Raji (cell line): ENCODE measurements around the gene RAPGEF2.

ENCODE experiments used
- POLR2A ChIP-seq: IDR thresholded peaks from 2 replicates; pipeline ENCODE4 v1.6.1; 2011; ENCODE audit warnings: low read depth, low read length, control low read depth; ENCODE audit not compliant: insufficient read depth

The RAPGEF2 gene

DNA sequence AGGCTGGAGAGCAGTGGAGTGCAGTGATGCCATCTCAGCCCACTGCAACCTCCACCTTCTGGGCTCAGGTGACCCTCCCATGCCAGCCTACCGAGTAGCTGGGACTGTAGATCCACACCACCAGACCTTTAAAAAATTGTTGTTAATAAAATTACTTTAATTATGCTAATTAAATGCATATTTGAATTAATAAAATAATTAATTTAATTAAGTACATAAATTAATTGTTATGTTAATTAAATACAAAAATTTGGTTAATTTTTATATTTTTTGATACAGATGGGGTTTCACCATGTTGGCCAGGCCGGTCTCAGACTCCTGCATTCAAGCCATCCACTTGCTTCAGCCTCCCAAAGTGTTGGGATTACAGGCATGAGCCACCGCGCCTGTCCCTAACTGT is 12.6 kb upstream of the RAPGEF2 start:
- TF ChIP-seq POLR2A, result no peak

- no peak for TF ChIP-seq POLR2A
Observed at GRCh38 chr4:159096434-159096833, 6.4 kb upstream of the RAPGEF2 start.

DNA sequence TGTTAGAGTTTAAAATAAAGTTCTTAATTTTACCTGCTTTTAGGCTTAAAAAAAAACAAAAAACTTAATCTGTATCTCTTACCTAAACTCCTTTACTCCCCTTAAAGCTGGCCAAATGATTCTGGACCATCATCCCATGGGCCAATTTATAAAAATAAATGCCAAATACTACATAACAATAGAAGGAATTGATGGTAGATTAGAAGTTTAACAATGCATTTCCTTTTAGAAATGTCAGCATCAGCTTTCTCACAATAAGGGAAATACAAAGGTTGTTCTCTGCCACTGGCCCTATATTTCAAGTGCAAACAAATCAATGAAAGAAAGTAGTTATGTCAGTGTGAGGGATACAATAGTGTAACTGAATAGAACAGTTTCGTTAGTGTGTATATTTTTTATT is 5.7 kb upstream of the RAPGEF2 start:
- no peak for TF ChIP-seq POLR2A

GRCh38 chr4:159097785-159098184 is 5.1 kb upstream of the RAPGEF2 start:
- no peak for TF ChIP-seq POLR2A

DNA sequence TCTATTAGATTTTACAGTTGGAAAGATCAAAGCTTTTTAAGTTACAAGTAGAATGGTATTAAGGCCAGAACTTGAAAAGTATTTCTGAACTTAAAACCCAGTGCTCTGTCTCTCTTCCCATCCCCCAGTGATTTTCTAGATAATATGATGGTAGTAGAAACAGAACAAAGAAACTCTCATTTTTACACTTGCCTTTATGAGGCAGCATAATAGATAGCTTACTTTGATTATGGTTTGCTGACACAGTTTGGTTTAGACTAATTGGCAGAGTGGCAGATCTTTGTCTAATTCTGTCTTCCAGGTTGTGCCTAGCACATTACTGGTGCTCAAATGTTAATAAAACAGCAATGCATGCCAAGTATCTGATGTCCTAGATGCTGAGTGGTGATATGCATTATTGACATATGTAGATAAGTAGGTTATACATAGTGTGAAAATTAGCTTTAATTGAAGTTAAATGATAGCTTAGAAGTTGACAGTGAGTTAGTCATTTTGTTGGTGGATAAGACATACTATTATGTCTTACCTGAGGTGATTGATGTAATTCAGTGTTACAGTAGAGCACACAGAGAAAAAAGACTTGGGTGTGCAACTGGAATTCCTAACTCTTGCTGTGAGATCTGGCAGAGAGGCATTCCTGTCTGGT is 4.3 kb upstream of the RAPGEF2 start:
- TF ChIP-seq POLR2A, result no peak

DNA sequence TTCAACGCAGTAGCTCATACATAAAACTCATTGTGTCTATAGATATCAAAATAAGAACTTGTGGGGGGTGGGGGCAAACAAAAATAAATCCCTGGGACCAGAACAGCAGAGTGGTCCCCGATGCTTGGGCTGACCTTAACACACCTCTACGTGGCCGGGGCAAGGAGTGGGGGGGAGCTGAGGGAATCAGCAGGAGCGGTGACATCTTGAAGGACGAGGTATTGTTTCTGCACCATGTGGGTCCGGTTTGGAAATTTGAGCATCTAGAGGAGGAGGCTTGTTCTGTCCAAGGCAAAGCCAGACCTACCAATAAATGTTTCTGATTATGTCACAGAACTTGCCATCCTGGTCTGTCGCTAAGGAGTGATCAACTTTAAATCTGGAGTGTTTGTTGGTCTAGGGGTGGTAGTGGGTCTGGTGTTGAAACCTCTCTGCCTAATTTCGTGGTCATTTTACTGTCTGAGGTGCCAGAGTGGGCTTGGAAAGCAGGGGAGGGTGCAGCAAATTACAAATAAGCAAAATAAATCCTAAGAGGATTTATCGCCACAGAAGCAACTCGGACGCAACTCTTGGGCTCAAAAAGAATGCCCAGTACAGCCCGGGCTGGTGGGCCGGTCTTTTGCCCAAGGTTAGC is 774 bp upstream of the RAPGEF2 start:
- TF ChIP-seq POLR2A, result no peak

DNA sequence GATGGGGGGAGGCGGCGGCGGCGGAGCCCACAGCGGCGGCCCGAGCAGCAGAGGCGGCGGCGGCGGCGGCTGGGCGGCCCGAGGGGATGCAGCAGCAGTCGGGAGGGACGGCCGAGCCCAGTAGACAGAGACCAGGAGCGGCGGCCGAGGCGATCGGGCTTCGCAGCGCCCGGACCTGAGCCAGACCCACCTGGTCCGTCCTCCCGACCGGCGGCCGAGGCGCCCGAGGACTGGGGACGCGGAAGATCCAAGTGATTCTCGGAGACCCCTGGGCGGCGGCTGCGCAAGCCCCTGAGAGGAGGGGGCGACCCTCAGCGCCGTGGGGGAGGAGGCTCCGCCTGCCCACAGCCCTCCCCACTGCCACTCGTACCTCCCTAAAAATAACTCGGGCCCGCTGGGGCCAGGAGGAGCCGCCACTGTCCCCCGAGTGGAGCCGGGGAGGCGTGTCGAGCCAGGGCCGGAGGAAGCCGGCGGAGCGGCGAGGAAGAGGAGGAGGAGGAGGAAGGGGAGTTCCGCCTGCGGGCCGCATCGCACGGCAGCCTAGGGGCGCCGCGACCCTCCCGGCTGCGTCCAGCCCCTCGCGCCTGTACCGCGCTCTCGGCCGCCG is 608 bp downstream of the RAPGEF2 start:
- no peak for TF ChIP-seq POLR2A

DNA sequence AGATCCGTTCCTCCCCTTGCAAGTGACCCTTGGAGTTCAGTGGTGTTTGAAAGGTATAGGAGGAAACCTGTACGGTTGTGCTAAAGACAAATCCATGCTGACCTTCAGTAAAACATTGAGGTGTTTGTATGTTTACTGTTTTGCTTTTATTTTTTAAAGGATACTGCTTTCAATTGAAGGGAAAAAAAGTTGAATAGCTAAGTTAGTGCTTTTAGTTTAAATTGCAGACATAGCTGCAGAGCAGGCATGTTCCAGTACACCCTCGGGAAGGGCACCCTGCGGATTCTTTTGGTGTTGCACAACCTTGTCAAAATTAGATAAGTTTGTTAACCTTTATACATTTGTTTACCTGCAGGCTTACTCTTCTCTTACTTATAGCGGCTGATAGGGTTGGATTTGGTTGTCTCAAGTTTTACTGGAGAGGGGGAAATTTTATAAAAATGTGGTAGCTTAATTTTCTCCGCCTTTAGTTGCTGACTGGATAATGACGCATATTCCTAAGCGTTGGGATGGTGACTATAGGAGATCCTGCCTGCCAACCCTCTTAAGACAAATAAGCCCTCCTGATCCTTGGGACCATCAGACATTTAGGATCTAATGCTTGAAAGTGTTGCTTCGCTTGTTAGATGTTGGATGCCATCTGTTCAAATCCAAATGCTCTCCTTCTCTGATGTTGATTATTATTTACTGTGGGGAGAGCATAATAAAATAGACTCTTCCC is 2.0 kb downstream of the RAPGEF2 start:
- TF ChIP-seq POLR2A, result no peak

DNA sequence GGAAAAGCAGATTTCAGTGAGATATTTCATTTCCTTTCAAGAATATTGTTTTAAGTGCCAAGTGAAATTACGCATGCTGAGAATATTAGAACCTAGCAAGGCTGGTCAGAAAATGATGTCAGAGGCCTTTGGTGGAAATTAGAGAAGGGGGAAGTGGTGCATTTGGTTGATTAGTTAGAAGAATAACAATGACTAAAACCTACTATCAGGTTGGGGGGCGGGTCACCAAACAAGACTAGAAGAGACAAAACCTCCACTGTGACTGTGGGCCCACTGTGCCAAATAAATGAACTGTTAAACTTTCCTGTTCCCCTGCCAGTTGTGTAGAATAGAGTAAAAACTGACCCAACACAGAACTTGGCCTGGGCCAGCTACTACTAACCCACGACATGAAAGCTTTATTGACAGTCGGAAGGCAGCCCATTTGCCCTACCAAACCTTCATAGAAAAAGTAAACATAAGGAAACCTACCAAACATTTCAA is 2.9 kb downstream of the RAPGEF2 start:
- no peak for TF ChIP-seq POLR2A

DNA sequence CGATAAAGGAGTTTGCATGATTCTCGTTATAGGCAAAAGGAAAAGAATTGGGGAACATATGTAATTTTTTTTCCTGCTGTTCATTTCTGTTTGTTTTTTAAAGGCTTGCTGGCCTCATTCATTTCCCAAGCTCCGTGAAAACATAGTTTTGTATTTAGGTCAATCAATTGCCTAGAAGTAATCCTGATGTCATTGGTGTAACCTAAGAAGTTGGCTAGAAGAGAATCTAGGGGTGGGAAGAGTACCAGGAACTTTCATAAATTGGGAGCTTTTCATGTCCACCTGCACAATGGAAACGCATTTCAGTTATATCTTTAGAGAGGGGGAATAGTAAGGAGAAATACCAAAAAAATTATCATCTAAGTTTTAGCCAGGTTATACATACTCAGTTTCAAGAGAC is 3.8 kb downstream of the RAPGEF2 start:
- TF ChIP-seq POLR2A, result no peak

- no peak for TF ChIP-seq POLR2A
Observed at GRCh38 chr4:159107203-159107925, 4.5 kb downstream of the RAPGEF2 start.

GRCh38 chr4:159108124-159108523 is 5.2 kb downstream of the RAPGEF2 start:
- no peak for TF ChIP-seq POLR2A

GRCh38 chr4:159110961-159111360 is 8.1 kb downstream of the RAPGEF2 start:
- no peak for TF ChIP-seq POLR2A

DNA sequence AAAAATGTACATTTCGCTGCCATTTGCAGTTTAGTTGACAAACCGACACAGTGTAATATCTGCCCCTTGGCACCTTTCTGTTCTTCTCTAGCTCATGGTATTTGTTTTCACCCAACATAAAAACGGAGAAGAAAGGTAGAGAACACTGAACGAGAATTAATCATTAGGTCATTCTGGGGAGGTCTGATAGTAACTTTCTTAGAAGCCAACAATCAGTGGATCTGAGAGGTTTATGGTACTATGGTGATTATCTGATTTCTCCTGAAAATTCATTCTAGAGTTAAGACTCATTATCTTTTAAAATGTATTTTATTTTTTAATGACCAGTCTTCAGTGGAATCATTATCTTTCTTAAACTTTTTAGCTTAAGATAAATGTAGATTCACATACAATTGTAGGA is 8.5 kb downstream of the RAPGEF2 start:
- no peak for TF ChIP-seq POLR2A

DNA sequence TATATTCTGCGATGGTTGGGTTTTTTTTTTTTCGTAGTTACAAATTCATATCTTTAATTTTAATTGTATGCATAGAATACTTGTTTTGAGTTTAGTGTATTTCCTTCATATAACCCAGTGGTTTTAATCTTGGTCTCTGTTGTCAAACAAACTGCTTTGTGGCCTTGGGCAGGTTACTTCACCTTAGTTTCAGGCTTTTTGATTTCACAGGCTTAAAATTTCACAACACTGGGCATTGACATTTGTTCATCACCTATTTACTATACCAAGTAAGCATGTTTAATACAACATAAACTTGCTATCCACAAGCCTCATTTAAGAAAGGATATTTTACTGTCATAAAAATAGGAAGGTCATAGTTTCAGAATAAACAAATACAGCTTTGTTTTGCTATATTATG is 14.7 kb downstream of the RAPGEF2 start:
- TF ChIP-seq POLR2A, result no peak

- TF ChIP-seq POLR2A, result no peak
Observed at GRCh38 chr4:159117968-159118367, 15.1 kb downstream of the RAPGEF2 start.

GRCh38 chr4:159121371-159121770 is 18.5 kb downstream of the RAPGEF2 start:
- TF ChIP-seq POLR2A, result no peak
